ENCODE measurements around the gene ITIH5.

The ITIH5 gene

DNA sequence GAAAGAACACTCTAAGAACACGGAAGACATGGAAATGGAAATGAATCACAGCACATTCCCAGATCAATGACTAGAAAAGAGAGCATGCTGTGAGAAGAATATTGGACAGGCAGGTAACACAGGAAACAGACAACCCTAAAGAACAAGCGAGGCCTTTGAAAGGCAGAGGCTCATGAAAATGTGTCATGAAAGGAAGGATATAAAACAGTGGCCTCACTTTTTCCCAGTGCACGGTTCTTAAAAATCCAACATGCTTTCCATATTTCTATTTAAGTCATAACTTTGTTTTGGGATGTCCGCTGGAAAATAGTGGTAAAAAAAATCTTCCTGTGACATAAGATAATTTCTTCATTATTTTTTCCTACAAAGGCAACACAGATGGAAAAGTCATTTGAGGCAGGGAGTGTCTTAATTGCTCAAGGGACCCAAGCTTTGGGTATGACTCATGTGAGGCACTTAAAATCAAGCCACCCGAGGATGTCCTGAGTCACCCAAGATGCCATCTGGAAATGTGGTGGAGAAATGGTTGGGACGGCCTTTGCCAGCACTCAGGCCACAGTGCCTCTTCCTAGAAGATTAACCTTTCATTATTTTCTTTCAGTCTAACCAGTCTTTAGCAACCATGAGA lies 17.0 kb downstream of the ITIH5 start:
- no peak for DNase-seq (ENCODE audit: low read depth, low spot score)
- in situ Hi-C loops (cut with HindIII; ENCODE audit: low sequenced_read_pairs) = no loop called here
- TF ChIP-seq, protein P1, sequence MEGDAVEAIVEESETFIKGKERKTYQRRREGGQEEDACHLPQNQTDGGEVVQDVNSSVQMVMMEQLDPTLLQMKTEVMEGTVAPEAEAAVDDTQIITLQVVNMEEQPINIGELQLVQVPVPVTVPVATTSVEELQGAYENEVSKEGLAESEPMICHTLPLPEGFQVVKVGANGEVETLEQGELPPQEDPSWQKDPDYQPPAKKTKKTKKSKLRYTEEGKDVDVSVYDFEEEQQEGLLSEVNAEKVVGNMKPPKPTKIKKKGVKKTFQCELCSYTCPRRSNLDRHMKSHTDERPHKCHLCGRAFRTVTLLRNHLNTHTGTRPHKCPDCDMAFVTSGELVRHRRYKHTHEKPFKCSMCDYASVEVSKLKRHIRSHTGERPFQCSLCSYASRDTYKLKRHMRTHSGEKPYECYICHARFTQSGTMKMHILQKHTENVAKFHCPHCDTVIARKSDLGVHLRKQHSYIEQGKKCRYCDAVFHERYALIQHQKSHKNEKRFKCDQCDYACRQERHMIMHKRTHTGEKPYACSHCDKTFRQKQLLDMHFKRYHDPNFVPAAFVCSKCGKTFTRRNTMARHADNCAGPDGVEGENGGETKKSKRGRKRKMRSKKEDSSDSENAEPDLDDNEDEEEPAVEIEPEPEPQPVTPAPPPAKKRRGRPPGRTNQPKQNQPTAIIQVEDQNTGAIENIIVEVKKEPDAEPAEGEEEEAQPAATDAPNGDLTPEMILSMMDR (IDR thresholded peaks at IDR 0.05; ENCODE audit: low read depth, low read length) = no peak
- H3K4me3 ChIP-seq (ENCODE audit: low read depth, low read length) = no peak overlapping the region

DNA sequence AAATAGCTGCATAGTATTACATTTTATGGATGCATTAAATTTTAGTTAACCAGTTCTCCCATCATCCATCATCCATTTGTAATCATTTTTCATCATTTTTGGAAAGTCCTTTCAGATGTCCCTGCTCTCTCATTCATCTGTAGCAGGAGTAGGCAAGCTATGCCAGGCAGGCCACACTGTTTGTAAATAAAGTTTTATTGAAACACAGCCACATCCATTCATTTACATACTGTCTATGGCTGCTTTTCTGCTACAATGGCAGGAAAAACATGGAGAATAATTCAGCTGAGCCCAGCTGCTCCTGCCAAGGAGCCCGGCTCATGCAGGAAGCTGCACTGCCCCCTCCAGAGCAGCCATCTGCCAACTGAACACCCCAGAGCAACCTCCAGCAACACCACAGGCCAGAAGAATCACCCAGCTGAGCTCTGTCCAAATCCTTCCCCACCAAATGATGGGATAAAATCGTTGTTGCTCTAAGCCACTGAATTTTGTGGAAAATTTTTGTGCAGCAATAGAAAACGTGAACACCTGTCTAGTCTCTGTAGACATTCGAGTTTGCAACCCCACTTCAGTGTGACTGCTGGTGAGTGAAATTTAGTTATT lies 19.6 kb downstream of the ITIH5 start:
- no peak for DNase-seq (ENCODE audit: low read depth, low spot score)
- TF ChIP-seq, protein P1 (IDR thresholded peaks at IDR 0.05; ENCODE audit: low read depth, low read length) = no peak
- in situ Hi-C loops (cut with HindIII; ENCODE audit: low sequenced_read_pairs) = no loop called here
- H3K4me3 ChIP-seq (ENCODE audit: low read depth, low read length) = no peak overlapping the region

DNA sequence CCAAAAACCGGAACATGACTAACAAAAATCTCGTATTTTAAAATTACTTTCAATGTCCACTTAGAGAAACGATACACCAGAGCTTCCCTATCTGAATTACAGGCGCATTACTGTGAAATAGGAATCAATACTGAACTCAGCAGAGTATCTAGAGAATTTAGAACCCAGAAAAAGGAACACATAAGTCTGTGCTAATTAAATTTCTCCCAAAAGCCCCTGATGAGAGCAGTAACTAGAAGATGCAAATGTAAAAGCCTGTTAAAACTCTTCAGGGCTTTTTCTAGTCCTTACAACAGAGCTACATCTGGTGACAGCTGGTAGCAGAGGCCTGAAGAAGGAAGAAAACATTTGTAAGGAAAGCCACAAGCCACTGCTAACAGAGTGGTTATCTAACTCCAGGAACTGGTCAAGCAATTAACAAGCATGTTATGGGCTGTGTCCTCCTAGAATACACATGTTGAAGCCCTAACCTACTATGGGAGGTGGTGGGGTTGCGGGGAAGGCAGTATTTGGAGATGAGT lies 24.2 kb downstream of the ITIH5 start:
- in situ Hi-C loops (cut with HindIII; ENCODE audit: low sequenced_read_pairs) = no loop called here
- TF ChIP-seq, protein P1 (IDR thresholded peaks at IDR 0.05; ENCODE audit: low read depth, low read length) = no peak
- no peak for DNase-seq (ENCODE audit: low read depth, low spot score)
- no peak overlapping the region for H3K4me3 ChIP-seq (ENCODE audit: low read depth, low read length)

DNA sequence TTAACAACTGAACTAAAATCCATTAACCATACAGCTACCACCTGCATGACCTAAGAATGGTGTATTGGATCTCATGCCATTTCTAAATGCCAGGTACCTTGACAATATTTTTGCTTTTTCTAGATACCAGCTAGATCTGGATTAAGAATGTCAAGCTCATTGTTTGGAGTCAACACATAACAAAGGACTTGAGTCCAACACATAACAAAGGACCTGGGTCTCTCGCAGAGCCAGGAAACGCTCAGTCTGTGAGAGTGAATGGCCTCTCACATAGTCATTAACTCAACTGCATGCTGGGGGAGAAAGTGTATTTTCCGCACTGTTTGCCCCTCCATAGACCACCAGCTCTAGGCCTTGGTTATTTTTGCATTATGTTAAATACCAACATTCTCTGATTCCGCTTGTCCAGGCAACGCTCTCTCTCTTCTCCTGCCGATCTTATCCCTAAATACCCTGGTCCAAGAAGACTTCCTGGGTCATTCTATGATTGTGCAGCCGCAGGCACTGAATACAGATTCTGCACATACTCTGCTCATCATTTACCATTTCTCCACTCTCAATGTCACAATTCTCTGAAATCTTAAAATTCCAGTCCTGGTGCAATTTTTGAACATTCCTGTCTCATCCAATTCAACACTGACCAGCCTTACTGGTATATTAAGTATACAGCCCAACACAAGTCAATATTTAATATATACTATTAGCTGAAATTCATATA lies 31.2 kb downstream of the ITIH5 start:
- no peak overlapping the region for H3K4me3 ChIP-seq (ENCODE audit: low read depth, low read length)
- in situ Hi-C loops (cut with HindIII; ENCODE audit: low sequenced_read_pairs) = no loop called here
- TF ChIP-seq, protein P1 (IDR thresholded peaks at IDR 0.05; ENCODE audit: low read depth, low read length) = no peak
- DNase-seq (ENCODE audit: low read depth, low spot score) = no peak

DNA sequence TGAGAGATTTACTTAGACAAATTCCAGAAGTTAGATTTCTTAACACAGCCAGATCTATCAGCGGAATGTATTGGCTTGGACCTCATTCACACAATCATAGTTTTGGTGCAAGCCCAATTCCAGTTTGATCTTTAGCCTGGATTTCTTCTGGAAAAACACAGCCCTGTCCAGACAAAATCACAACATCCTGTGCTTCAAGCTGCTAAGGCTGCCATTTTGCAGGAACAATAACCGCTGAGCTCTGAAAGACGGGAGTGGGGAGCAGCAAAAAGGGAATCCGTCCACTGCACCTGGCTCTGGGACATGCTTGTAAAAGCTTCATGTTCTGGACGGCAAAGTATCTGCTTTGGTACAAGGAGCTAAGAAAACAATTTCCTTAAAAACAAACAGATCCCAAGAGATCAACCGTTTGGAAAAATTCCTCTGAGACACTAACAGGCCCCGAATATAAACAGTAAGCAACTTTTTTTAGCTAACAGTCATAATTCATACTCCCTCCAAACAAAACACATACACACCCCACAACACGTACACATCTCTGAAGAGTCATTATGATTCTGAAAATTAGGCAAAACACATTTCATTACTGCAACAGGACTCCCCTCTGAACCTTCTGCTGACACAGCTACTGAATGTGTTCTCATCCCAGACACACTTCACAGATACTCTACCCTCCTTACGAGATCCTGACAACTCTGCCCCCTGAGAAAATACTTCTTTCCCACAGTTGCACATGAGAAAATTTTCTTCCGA lies 32.4 kb downstream of the ITIH5 start:
- H3K4me3 ChIP-seq (ENCODE audit: low read depth, low read length) = no peak overlapping the region
- no peak for DNase-seq (ENCODE audit: low read depth, low spot score)
- TF ChIP-seq, protein P1 (IDR thresholded peaks at IDR 0.05; ENCODE audit: low read depth, low read length) = no peak
- in situ Hi-C loops (cut with HindIII; ENCODE audit: low sequenced_read_pairs) = no loop called here

DNA sequence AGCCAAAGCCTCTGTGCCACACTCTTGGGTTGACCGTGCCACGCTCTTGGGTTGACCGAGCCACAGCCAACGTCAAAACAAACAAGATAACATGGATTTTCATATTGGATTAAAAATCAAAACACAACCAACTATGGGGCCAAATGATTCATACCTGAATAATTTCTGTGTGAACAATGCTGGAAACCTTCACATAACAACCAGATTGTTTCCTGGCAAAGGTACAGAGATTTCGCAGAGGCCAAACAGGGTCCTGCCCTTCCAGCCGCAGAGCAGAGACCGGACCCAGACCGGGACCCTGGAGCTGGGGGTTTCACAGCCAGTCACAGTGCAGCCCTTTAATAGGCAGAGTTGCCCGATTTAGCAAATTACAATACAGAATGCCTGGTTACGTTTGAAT lies 40.5 kb downstream of the ITIH5 start:
- H3K4me3 ChIP-seq (ENCODE audit: low read depth, low read length) = no peak overlapping the region
- DNase-seq (ENCODE audit: low read depth, low spot score) = no peak
- in situ Hi-C loops (cut with HindIII; ENCODE audit: low sequenced_read_pairs) = no loop called here
- TF ChIP-seq, protein P1 (IDR thresholded peaks at IDR 0.05; ENCODE audit: low read depth, low read length) = no peak

All from astrocyte of the spinal cord (primary cell).